ENCODE results near the gene HLA-DPB1. TPM values are rescaled to one million over a fixed set of nuclear protein-coding genes. Genes with fewer than 3 reads are reported as not detected.

The HLA-DPB1 gene
- polyA plus RNA-seq, 3 donors: 569 to 682 (median 676) TPM

GRCh38 chr6:33077908-33078307 is 2.1 kb downstream of the HLA-DPB1 start:
- no peaks in the 10 kb centered on the region for H3K9me3 Mint-ChIP-seq
- intact Hi-C loops (cut with micrococcal nuclease): no loop called here
- peak in 1 of 3 donors; percentile 38 for DNase-seq
- no peak for TF ChIP-seq CTCF (IDR thresholded peaks at IDR 0.05)
- no peaks in the 10 kb centered on the region for H3K9me3 ChIP-seq (replicated peaks in 1 of 2; ENCODE audit: control insufficient read depth in 1 of 2, insufficient read depth in 1 of 2, low read length in 2 of 2)
- H2AFZ ChIP-seq (ENCODE audit: insufficient read depth, low read depth, low read length, poor library complexity, severe bottlenecking): no peak overlapping the region
- H3K27me3 ChIP-seq (ENCODE audit: control insufficient read depth in 2 of 2, insufficient read depth in 2 of 2, low read length in 2 of 2): no peaks in the 10 kb centered on the region
- H3K4me1 Mint-ChIP-seq: peaks cover 72% of the 10 kb centered on the region
- H4K20me1 ChIP-seq (ENCODE audit: insufficient read depth, low read length): peaks cover 33% of the 10 kb centered on the region
- peak overlapping the region; percentile 25 for H3K9ac ChIP-seq (ENCODE audit: insufficient read depth, low read length, poor library complexity, severe bottlenecking)
- peak overlapping the region; percentile 10 to 86 (median 69) for H3K27ac Mint-ChIP-seq
- peak overlapping the region in 1 of 2 donors; percentile 11 for H3K27ac ChIP-seq (ENCODE audit: low read depth in 1 of 2, low read length in 2 of 2)
- 40% methylated on average over 4 of the region's 5 CpGs for WGBS (ENCODE audit: insufficient coverage)
- peaks cover 51% of the 10 kb centered on the region for H3K79me2 ChIP-seq (ENCODE audit: insufficient read depth, low read length)
- H3K4me3 ChIP-seq (replicated peaks in 1 of 3; ENCODE audit: low read depth in 2 of 3, low read length in 3 of 3): peak overlapping the region; percentile 7 to 95 (median 45)
- H3K4me2 ChIP-seq (replicated peaks; ENCODE audit: extremely low read depth, low read length, poor library complexity, severe bottlenecking): peak overlapping the region; percentile 59
- peaks cover 50 to 58% of the 10 kb centered on the region in 2 donors for H3K36me3 Mint-ChIP-seq
- H3K27me3 Mint-ChIP-seq (ENCODE audit: low read depth in 3 of 3): peaks cover 0 to 4% (median 2%) of the 10 kb centered on the region in 3 donors
- H3K4me1 ChIP-seq (ENCODE audit: control insufficient read depth in 1 of 2, insufficient read depth in 2 of 2, low read length in 2 of 2): peaks cover 68 to 78% of the 10 kb centered on the region in 2 donors
- peak overlapping the region; percentile 92 to 96 for H3K4me3 Mint-ChIP-seq
- peaks cover 16 to 29% of the 10 kb centered on the region in 2 donors for H3K36me3 ChIP-seq (replicated peaks in 1 of 2; ENCODE audit: control insufficient read depth in 1 of 2, insufficient read depth in 2 of 2, low read length in 2 of 2)

- Histone ChIP-seq H3K9ac (ENCODE audit: insufficient read depth, low read length, poor library complexity, severe bottlenecking) (no peak overlapping the region), H2AFZ (ENCODE audit: insufficient read depth, low read depth, low read length, poor library complexity, severe bottlenecking) (no peak overlapping the region), H3K36me3 (replicated peaks in 1 of 2; ENCODE audit: control insufficient read depth in 1 of 2, insufficient read depth in 2 of 2, low read length in 2 of 2) (peaks cover 21 to 34% of the 10 kb centered on the region in 2 donors), H3K4me3 (replicated peaks in 1 of 3; ENCODE audit: low read depth in 2 of 3, low read length in 3 of 3) (peak overlapping the region in 2 of 3 experiments; percentile 45 to 95), H3K79me2 (ENCODE audit: insufficient read depth, low read length) (peaks cover 51% of the 10 kb centered on the region), H3K4me2 (replicated peaks; ENCODE audit: extremely low read depth, low read length, poor library complexity, severe bottlenecking) (peak overlapping the region; percentile 59), H3K4me1 (ENCODE audit: control insufficient read depth in 1 of 2, insufficient read depth in 2 of 2, low read length in 2 of 2) (peaks cover 64 to 73% of the 10 kb centered on the region in 2 donors), H3K27me3 (ENCODE audit: control insufficient read depth in 2 of 2, insufficient read depth in 2 of 2, low read length in 2 of 2) (no peaks in the 10 kb centered on the region), H3K27ac (ENCODE audit: low read depth in 1 of 2, low read length in 2 of 2) (peak overlapping the region in 1 of 2 donors; percentile 11), H4K20me1 (ENCODE audit: insufficient read depth, low read length) (peaks cover 38% of the 10 kb centered on the region), H3K9me3 (replicated peaks in 1 of 2; ENCODE audit: control insufficient read depth in 1 of 2, insufficient read depth in 1 of 2, low read length in 2 of 2) (no peaks in the 10 kb centered on the region)
- TF ChIP-seq CTCF (IDR thresholded peaks at IDR 0.05): no peak
- peaks cover 0 to 4% (median 2%) of the 10 kb centered on the region in 3 donors for H3K27me3 Mint-ChIP-seq (ENCODE audit: low read depth in 3 of 3)
- intact Hi-C loops (cut with micrococcal nuclease): no loop called here
- peak overlapping the region; percentile 92 to 96 for H3K4me3 Mint-ChIP-seq
- DNase-seq: no peak
- no peaks in the 10 kb centered on the region for H3K9me3 Mint-ChIP-seq
- H3K27ac Mint-ChIP-seq: peak overlapping the region in 5 of 7 donors; percentile 69 to 85 (median 73)
- peaks cover 55 to 64% of the 10 kb centered on the region in 2 donors for H3K36me3 Mint-ChIP-seq
- WGBS (ENCODE audit: insufficient coverage): 100% methylated on average over 1 of the region's 3 CpGs
- peaks cover 71% of the 10 kb centered on the region for H3K4me1 Mint-ChIP-seq
These were observed 2.7 kb downstream of the HLA-DPB1 start for GRCh38 chr6:33078442-33078841.
